ENCODE data around the gene FGG.

FGG gene

DNA sequence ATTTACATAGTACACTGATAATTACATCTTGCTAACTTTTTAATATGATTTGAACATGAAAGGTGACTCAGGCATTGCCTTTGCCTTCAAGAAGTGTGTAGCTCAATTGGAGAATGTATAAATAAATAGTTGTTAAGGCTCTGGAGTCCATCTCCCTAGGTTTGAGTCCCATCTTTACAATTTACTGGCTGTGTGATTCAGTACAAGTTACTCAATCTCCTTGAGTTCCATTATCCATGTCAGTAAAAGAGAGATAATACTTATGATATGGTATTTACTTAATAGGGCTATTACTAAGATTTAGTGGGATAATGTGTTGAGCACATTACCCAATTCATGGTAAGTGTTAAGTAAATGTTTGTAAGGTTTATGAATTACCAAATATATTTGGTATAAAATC, 1.9 kb upstream of the FGG start:
- DNase-seq (ENCODE audit: low read depth), result no peak
- H3K4me3 ChIP-seq (ENCODE audit: low read depth, low read length), result no peak overlapping the region
- TF ChIP-seq, protein P1, sequence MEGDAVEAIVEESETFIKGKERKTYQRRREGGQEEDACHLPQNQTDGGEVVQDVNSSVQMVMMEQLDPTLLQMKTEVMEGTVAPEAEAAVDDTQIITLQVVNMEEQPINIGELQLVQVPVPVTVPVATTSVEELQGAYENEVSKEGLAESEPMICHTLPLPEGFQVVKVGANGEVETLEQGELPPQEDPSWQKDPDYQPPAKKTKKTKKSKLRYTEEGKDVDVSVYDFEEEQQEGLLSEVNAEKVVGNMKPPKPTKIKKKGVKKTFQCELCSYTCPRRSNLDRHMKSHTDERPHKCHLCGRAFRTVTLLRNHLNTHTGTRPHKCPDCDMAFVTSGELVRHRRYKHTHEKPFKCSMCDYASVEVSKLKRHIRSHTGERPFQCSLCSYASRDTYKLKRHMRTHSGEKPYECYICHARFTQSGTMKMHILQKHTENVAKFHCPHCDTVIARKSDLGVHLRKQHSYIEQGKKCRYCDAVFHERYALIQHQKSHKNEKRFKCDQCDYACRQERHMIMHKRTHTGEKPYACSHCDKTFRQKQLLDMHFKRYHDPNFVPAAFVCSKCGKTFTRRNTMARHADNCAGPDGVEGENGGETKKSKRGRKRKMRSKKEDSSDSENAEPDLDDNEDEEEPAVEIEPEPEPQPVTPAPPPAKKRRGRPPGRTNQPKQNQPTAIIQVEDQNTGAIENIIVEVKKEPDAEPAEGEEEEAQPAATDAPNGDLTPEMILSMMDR (IDR thresholded peaks at IDR 0.05; ENCODE audit: insufficient read depth, low read depth, low read length, missing control alignments), result no peak

DNA sequence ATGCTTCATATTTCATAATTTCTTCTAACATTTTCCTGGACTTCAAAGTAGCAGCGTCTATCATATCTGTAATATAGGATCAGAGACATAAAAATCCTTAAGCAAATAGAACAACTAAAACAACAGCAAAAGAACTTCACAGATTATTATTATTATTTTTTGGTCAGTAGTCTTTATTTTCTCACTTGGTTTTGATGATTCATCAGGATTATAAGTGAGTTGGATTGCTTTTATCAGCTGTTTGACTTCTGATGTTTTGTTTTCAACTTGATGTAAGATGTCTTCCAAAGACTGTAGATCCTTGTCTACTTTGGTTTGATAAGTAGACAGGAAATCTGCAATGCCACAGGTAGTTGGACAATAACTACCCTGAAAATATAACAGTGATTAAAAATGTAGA, 623 bp downstream of the FGG start:
- no peak for DNase-seq (ENCODE audit: low read depth)
- no peak overlapping the region for H3K4me3 ChIP-seq (ENCODE audit: low read depth, low read length)
- TF ChIP-seq, protein P1 (IDR thresholded peaks at IDR 0.05; ENCODE audit: insufficient read depth, low read depth, low read length, missing control alignments), result no peak

DNA sequence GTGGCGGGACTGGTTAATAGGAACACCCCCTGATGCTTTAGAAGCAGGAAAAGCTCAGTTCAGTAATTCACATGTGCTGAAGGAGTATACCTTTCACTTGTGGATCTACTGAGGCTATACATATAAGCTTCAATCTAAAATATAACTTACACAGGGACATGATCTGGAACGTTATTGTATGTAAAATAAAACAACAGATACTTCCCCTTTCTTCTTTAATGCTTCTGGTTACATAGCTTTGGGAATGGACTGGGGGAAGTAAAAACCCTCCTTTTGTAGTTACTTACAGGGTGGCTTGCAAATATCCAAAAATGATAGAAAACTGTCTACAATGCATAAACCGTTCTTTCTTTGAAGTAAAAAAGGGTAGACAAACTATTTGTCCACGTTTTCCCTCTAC, 1.9 kb downstream of the FGG start:
- TF ChIP-seq, protein P1 (IDR thresholded peaks at IDR 0.05; ENCODE audit: insufficient read depth, low read depth, low read length, missing control alignments), result no peak
- no peak overlapping the region for H3K4me3 ChIP-seq (ENCODE audit: low read depth, low read length)
- DNase-seq (ENCODE audit: low read depth), result no peak

DNA sequence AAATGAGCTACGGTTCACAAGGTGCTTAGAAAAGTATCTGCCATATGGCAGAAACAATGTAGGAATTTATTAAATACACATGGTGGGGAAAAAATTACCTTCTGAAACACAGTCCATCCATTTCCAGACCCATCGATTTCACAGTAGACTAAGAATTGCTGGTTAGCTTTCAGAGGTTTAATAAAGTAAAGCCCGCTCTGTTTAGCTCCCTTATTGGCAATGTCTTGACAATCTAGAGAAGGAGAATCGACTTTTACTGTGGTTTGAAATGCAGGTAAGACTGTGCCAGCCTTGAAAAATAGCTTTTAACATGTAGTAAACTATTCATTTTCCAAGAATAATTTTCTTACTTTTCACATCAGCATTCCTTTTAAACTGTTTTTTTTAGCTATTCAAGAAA, 2.9 kb downstream of the FGG start:
- H3K4me3 ChIP-seq (ENCODE audit: low read depth, low read length), result no peak overlapping the region
- TF ChIP-seq, protein P1 (IDR thresholded peaks at IDR 0.05; ENCODE audit: insufficient read depth, low read depth, low read length, missing control alignments), result no peak
- DNase-seq (ENCODE audit: low read depth), result no peak

DNA sequence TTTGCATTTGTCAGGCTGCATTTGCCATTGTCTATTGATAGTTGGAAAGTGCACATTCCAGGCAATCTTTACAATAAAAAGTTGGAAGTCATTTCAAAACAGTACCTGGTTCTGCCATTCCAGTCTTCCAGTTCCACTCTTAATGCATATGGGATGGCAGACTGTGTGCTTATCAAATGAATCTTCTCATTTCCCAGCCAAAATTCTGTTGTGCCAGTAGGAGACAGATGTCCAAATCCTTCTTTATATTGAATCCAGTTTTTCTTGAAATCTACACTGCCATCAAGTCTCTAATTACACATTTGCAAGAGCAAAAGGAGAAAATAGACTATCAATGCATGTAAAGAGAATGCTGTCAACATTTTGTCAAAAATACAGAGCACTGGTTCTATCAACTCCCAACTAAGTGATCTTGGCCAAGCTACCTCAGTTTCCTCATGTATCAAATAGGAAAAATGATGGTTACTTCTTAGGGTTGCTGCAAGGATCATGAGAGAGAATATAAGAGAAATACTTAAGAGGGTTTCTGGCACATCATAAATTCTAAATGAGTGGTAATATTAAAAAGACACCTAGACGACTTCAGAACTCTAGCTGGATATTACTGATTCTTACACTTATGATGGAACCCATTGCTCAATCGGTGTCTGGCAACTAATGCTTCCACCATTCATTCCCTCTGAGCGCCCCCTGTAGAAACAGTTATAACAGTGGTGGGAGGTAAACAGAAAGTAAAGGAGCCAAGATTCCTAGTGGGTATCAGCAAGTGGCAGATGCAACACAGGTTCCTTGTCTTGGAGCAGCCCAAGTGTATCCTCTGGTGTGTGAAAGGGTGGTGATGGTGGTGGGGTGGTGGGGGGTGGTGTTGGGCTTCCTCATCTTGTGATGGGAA, 3.8 kb downstream of the FGG start:
- no peak for DNase-seq (ENCODE audit: low read depth)
- TF ChIP-seq, protein P1 (IDR thresholded peaks at IDR 0.05; ENCODE audit: insufficient read depth, low read depth, low read length, missing control alignments), result no peak
- H3K4me3 ChIP-seq (ENCODE audit: low read depth, low read length), result no peak overlapping the region

DNA sequence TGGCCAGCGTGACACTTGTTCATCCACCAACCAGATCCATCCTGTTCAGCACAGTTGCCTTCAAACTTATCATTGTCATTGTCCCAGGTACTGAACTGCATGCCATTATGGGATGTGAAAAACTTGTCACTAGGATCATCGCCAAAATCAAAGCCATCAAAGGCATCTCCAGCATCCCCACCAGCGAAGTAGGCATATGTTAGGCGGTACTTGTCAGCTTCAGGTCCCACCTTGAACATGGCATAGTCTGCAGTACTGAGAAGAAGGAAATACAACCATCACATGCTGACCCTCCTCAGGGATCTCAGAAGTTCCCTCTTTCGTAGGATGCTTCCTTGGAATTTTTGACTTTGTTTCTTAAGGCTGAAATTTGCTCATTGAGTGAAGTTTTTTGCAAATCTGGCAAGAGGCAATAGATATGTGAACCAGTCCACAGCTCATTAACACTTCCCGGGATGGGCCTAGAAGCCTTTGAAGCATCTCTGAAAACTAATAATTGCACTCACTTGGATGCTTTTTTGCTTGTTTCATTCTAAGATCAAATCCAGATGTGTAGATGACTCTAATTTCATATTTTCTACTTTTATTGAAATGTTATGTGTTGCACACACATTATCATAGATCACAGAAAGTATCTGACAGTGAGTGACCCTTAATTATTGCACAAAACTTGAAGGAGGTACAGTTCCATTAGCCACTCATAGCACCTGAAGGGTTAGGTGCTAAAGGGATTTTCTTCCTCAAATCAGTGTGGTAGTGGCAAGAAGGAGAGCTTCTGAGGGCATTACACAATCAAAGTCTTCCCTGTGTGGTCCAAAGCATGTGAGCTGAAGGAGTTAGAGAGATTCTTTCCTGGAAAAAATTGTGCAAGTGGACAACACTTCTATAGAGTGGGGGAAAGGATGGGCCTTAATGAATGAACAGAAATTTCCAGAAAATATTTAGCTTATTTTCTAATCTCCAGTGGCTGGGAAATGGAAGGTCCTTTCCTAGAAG, 5.4 kb downstream of the FGG start:
- no peak for DNase-seq (ENCODE audit: low read depth)
- TF ChIP-seq, protein P1 (IDR thresholded peaks at IDR 0.05; ENCODE audit: insufficient read depth, low read depth, low read length, missing control alignments), result no peak
- no peak overlapping the region for H3K4me3 ChIP-seq (ENCODE audit: low read depth, low read length)

All from GM12865 (cell line).